HG03442 (cell line): ENCODE results near the gene HRH3.

Experiments
- ATAC-seq: cut with Tn5 transposase; IDR thresholded peaks from one replicate; pipeline ENCODE4 v1.9.1; 2021; ENCODE audit warnings: mild to moderate bottlenecking, moderate library complexity; ENCODE audit not compliant: unreplicated experiment

Gene HRH3

DNA sequence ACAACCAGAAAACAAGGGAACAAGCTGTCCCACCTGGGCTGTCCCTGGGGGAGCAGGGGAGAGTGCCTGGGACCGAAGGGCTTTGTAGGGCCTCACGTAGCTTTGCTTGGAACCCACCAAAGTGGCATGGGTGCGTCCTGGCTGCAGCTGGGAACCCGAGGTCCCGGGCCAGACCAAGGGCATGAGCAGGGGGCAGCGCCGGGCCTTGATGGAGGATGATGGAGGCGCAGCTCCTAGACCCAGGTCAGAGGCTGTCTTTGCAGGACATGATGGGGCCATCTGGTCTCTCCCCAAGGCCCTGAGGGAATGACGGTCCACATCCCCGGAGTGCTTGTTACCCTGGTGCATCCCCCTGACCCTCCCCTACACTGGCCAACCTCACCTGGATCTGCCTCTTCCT lies 10.6 kb upstream of the HRH3 start:
- ATAC-seq = no peak

DNA sequence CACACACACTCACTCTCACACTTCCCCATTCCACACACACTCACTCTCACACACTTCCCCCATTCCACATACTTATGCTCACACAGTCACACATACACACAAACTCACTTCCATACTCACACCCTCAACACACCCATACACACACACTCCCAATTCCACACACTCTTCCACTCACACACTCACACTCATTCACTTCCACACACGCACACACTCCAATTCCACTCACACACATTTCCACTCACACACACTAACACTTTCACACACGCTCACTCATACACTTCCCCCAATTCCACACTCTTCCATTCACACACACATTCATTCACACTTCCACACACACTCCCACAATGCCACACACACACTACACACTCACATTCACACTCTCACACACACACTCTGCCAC lies 10.2 kb upstream of the HRH3 start:
- no peak for ATAC-seq

DNA sequence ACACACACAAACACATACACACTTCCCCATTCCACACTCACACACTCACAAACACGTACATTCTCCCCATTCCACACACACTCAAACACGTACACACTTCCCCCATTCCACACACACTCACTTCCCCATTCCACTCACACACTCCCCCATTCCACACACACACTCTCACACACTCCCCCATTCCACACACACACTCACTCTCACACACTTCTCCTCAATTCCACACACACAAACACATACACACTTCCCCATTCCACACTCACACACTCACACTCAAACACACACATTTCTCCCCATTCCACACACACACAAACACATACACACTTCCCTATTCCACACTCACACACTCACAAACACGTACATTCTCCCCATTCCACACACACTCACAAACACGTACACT lies 9.6 kb upstream of the HRH3 start:
- no peak for ATAC-seq

DNA sequence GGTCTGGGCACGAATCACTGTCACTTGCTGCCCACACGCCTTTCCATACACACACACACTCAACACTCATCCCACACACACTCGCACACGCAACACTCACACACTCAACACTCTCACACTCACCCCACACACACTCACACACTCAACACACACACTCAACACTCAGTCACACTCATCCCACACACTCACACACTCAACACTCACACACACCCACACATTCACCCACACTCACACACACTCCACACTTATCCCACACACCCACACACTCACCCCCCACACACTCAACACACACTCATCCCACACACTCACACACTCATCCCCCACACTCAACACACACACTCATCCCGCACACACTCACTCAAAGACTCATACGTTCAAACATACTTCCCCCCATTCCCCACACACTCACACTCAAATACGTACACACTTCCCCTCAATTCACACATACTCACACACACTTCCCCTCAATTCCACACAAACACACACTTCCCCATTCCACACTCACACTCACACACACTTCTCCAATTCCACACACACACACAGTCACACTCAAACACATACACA lies 9.0 kb upstream of the HRH3 start:
- no peak for ATAC-seq

DNA sequence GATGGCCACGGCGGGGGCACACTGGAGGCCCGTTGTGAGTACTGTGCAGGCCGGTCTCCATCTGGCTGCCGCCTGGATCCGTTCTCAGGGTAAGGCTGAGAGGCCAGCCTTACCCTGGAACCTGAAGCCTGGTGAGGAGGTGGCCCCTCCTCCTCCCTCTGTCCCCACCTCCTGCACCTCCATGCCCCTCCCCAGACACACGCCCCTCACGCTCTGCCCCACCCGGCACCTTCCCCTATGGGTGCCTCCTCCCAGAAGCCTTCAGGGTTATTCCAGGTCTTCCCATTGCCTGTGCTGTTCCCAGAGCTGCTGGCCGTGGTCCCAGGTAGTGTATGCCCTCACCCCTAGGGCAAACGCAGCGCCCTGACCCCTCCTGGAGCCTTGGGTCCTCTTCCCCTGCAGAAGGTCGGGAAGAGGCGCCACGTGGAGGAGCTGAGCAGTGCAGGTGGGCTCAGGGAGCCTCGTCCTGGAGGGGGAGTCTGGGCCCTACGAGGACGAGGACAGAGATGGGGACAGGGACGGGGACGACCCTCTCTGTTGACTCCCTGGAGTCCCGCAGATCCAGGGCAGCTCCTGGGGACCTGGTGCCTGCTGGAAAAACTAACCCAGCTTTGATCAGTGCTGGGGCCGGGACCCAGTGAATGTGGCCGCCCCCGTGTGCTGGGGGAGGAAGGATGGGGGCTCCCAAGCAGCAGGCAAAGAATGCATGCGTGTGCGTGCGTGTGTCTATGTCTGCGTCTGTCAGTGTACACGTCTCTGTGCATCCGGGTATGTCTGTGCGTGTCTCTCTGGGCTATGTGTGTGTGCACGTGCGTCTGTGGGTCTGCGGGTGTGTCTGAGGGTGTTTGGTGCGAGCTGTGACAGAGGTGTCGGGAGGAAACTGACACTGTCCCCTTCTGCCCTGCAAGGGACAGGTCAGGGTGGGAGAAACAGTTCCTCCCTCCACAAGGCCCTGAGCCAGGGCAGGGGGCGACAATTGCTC lies 8.2 kb upstream of the HRH3 start:
- ATAC-seq = no peak

DNA sequence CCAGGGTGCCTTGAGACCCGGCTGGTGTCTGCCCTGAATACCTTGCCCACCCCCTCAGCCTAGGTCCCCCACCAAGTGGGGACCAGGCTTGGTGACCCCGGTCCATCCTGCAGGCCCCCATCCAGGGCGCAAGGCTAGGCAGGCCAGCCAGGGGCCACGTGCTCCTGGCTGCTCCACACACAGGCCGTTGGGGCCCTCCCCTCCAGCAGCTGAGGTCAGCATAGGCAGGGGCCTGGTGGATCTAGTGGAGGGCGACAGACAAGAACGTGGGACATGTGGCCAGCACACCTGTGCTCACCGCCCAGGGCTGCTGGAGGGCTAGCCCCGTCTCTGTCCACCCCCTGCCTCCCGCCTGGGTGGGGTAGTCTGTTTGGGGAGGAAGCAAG lies 7.5 kb upstream of the HRH3 start:
- no peak for ATAC-seq

DNA sequence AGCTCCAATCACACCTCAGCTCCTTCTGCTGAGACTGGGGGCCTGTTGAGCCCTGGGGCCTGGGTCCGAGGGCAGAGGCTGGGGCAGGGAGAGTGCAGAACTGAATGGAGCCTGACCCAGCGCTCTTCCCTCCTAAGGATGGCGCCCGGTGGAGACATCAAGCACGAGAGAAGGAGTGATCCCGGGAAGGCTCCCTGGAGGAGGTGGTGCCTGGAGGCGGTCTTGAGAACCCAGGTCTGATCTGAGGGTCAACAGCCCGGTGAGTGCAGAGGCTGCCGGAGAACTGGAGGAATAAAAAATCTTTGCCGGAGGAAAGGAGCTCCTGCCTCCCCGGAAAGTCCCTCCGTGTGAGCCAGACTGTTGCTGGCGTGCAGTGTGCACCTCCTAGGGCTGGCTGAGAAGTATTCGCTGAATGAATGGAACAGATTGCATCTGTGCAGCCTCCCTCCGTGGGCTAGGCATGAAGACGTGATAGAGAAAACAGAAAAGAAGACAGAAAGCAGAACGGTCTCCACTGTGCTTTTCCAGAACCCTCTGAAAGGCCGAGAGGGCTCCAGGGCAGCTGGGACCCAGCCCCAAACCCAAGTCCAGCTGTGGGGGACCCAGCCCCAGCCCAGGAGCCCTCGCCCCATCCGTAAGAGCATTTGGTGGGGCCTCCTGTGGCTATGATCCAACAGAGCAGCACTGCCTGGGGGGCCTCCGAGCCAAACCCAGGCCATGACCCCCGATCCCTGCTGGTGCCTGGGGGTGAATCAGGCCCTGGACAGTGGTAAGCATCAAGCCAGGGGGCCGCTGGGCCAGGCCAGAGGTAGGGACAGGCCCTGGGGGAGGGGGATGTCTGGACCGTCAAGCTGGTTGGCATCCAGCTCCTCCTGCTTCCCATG lies 6.9 kb upstream of the HRH3 start:
- ATAC-seq = no peak

DNA sequence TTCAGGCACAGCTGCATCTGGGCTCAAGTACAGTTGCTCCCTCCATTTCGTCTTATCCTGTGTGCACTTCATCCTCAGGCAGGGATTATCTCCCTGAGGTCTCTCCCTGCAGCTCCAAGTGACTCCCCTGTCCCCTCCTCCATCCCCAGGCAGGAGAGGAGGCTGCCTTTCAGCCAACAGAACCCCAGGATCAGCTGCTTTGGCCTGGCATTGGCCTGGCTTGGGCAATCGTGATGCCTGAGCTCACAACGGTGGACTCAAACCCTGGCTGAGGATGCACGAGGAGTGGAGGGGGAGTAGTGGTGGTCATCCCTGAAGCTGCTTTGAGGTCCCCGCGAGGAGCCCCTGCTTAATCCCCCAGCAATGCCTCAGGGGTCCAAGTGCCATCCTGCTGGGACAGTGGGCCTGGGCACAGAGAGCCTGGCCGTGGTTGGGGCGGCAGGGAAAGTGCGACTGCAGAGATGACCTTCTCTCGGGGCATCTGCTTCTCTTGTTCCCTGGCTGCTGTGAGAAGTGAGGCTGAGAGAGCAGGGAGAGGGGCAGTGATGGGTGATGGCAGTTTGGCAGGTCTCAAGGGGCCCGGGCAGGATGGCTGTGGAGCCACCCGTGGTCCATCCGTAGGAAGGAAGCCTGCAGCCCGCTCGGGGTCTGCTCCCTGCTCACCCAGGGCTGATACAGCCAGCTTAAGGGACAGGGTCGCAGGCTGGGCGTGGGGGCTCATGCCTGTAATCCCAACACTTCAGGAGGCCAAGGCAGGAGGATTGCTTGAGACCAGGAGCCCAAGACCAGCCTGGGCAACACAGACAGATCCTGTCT lies 6.0 kb upstream of the HRH3 start:
- ATAC-seq = no peak

DNA sequence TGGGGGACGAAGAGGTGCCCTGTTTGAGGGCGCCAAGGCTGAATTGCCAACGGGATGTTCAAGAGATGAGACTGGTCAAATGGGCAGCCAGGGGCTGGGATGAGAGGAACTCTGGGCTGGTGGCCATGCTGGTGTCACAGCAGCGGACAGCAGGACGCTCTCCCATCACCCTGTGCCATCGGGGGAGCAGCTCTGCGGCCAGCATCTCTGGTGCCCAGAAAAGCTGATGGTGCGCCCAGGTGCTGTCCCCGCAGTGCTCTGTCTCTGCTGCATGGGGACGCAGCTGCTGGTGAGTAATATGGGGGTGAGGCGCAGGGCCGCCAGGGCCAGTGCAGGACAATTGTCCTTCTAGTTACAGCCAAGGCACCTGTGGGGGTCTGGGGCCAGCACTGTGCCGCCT lies 4.9 kb upstream of the HRH3 start:
- no peak for ATAC-seq

DNA sequence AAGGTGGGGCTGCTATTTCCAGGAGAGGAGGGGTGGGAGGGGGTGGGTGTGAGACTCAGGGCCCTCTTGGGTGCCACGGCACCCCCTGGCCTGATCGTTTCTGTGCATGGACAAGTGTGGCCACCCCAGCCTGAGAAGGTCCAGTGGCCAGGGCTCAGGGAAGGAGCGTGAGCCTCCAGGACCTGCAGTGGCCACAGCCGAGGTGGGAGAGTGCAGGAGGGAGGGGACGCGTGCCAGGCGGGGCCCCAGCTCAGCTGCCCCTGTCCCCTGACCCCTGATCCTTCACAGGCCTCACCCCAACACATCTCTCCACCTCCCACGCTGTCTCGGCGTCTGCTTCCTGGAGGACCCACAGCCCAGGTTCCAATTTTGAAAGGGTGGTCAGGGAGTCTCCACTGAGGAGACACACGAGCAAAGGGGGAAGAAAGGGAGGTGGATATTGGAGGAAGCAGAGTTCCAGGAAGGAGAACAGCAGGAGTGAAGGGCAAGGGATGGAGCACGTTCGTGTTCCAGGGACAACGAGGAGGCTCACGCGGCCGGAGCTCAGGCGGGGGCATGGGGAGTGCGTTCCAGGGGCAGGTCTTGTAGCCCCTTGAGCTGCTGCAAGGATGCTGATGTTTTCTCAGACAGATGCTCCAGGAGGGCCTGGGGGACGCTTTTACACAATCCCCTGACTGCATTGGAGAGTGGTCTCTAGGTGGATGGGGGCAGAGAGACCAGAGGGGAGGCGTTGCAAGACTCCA lies 4.2 kb upstream of the HRH3 start:
- ATAC-seq = no peak

DNA sequence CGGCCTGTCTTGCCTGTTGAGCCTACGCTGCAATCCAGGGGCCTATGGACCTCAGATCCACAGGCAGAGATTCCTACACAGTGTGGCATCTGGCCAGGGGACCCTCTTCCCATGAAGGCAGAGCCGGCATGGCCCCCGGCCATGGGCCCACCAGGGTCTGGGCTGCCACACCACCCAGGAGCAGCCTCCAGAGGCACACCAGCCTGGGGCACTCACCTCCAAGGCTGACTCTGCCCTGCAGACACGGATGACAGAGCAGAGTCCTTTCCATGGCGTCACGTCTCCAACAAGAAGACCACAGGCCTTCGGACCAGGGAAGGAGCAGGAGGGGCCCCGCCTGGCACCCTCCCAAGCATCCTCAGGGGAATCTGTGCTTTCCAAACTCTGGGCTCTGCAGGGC lies 3.5 kb upstream of the HRH3 start:
- ATAC-seq = no peak

DNA sequence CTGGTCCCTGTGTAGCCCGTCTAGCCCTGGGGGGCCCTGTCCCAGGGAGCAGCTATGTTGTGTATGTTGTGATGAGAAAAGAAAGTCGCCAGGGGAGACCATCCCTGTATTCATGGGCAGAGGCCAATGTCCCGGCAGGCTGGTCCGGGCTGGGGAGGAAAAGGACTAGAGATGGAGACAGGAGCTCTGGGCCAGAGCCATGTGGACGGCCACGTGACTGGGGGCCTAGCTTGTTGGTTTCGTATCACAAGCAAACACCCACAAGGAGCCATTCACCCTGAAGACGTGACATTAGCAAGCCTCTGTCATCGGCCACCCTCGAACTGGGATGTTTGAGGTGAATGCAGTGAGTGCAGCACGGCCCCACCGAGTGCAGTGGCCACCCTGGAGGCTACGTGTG lies 2.9 kb upstream of the HRH3 start:
- ATAC-seq = no peak

DNA sequence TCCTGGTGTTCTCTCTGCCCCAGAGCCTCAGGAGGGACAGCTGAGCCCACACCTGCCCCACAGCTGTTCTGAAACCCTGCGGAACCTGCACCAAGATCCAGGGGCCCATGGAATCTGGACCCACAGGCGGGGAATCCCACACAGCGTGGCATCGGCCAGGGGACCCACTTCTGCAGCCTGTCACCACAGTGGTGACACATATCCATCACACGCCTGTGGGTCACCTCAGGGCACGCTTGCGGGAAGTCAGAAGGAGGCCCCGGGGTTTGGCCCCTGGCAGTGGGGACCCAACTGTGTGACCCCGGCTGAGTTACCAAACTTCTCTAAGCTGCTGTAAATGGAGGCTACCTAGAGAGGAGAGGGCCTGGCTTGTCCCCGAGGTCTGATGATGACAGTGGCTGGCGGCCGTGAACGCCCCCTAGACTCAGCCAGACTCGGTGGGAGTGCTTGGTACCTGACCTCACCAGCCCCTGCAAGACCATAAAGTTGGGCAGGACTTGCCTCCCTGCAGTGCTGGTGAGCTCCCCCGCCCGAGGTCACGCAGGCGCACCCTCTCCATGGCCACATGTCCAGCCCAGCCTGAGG lies 2.3 kb upstream of the HRH3 start:
- no peak for ATAC-seq

DNA sequence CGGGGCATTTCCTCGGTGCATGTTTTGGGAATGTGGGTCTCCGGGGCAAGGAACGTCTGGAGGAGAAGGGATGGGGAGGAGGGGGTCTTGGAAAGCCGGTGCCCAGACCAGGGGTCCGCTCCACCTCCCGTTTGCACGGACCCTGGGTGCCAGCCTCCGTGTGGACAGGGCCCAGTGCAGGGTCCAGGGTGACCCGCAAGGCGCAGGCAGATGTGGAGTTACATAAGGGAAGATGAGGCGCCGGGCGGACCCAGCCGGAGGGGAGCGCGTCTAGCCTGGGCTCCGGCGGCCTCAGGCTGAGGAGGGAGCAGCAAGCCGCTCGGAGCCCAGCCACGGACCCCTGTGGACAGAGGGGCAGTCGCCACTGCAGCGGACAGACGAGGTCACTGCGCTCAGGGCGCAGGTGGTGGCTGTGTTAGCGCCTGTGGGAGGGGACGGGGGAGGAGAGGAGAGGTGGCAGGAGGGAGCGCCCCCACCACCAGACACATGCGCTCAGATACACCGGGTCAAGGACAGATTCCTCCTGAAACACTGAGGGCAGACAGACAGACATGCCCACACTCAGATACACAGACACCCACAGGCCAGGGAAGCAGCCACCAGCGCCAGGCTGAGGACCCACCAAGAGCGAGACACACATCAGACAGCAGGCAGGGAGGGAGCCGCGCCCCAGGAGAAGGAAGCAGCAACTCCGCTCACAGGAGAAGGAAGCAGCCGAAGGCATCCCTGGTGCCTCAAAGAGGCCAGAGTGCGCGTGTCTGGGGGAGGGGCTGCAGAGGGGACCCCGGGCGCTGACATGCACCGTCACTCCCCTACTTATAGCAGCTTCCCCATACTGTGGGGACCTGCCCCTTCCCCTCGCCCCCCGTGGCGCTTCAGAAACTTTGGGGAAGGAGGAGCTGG lies 839 bp upstream of the HRH3 start:
- no peak for ATAC-seq

DNA sequence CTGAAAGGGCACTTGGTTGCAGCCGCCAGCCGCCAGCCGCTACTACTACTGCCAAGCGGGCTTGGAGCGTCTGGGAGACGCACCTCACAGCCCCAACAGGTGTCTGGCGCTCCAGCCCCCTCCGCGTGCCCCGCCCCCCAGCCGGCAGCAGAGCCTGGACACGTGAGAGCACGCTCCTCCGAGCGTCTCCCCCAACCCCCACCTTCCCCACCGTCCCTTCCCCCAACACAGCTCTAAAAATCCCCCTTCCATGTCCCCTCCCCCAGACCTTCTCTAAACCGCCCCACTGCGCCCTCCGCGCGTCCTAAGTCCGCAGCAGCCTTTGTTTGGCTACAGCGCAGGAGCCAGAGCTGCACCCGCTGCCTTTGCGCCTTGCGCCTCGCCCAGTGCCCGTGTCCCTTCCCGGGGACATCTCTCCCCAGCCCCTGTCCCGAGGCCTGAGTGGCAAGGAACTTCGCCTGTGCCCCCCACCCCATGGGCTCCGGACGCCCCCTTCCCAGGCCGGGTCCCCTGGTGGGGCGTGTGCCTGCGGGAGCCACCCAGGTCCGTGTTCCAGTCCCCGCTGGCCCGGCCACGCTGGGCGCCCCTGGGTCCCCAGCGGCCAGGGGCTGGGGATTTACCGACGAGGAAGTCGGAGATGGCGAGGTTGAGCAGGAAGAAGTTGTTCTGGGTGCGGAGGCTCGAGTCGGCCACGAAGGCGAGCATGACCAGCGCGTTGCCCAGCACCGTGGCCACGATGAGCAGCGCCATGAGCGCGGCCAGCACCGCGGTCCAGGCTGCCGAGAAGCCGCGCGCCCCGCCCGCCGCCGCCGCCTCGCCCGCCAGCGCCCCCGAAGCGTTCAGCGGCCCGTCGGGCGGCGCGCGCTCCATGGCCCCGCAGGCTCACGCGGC lies 732 bp downstream of the HRH3 start:
- ATAC-seq = no peak

DNA sequence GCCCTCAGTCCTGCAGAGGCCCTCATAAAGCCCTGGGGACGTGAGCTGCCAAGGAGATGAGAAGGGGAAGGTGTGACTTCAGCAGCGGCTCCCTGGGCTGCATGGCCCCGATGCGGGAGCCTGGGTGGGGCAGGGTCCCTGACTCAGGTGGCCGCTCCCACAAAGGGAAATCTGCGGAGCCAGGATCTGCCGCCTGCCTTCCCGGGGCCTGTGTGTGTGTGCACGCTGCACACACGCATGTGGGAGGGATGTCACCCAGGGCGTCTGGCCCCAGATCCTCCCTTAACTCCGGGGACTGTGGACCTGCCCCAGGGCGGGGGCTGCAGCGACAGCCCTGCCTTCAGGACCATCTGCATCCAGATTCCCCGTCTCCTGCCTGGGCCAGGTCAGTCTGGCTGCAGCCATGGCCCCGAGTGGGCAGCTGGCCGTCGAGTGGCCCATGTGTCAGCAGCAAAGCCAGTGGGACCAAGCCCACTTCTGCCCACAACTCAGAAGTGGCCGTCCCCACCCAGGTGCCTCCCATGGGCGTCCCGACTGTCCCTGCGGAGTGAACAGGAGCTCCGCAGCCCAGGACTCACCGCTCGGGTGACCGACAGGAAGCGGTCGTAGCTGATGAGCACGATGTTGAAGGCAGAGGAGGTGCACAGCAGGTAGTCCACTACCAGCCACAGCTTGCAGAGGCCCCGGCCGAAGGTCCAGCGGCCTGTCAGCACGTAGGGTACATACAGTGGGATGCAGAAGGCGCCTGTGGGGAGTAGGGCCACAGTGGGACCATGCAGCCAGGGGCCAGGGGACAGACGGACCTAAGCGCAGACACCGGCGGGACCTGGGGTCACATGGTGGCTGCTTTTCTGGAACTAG lies 1.9 kb downstream of the HRH3 start:
- no peak for ATAC-seq
